SIG-M5 (cell line): Measurements from ENCODE around the gene TEDDM1.
"Not testable (repeated sequence)": the region's sequence is repeated elsewhere in the genome, so short reads cannot be mapped to it uniquely, and the experiment has no call there.

ENCODE experiments used
- DNase-seq: peaks from one replicate; lab custom pipeline; 2025; lab: John Stamatoyannopoulos, UW

Gene TEDDM1, protein sequence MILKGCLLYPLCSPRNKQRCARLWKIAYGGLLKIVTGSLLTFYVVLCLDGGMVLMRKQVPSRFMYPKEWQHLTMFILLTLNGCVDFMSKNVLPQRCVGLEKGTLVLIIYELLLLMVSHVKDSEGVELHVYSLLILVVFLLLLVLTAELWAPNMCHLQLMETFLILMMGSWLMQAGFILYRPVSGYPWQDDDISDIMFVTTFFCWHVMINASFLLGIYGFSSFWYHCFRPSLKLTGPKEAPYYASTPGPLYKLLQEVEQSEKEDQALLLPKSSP

DNA sequence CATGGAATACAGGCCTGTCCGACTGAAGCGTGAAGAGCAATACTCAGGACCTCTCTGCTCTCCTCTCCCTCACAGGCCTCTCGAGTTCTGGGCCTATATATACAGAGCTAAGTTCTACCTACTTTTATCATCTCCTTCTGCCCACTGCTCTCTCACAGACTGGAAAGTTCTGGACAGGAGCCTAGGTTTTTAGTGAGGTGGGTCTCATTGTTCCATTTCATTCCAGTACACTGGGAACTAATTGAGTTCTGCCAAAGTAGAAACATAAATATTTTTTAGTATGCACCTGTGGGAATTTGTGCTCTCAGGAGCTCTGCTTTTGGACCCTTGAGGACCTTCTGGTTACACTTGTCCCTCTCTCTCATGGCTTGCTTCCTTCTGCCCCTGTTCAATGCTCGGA, at the start of gene TEDDM1:
Gene TEDDM1, minus strand, starts transcription at position 101 of the 400 bp plus-strand sequence. CDS start 182 bp downstream, outside the sequence.
- DNase-seq: no peak

GRCh38 chr1:182450087-182450486, 49.6 kb upstream of the TEDDM1 start, which contains the start of gene RGSL1:
Gene RGSL1 (plus strand): TSS chr1:182450146. CDS start chr1:182450166, 20 bp downstream.
- DNase-seq: no peak

GRCh38 chr1:182447660-182448059, 47.2 kb upstream of the TEDDM1 start:
- DNase-seq: no peak

GRCh38 chr1:182447124-182447523, 46.7 kb upstream of the TEDDM1 start:
- not testable (repeated sequence) for DNase-seq

- peak; percentile 62 for DNase-seq
These were observed 45.7 kb upstream of the TEDDM1 start for GRCh38 chr1:182446033-182446669.

GRCh38 chr1:182444497-182444896, 44.0 kb upstream of the TEDDM1 start:
- no peak for DNase-seq

- DNase-seq: no peak
These were observed 41.9 kb upstream of the TEDDM1 start for GRCh38 chr1:182442333-182442732.

GRCh38 chr1:182441719-182442118, 41.3 kb upstream of the TEDDM1 start:
- DNase-seq: no peak

GRCh38 chr1:182438326-182438725, 37.9 kb upstream of the TEDDM1 start:
- no peak for DNase-seq

GRCh38 chr1:182433580-182433979, 33.1 kb upstream of the TEDDM1 start:
- no peak for DNase-seq

- no peak for DNase-seq
These were observed 30.8 kb upstream of the TEDDM1 start for GRCh38 chr1:182431278-182431677.

GRCh38 chr1:182430263-182431068, 30.0 kb upstream of the TEDDM1 start:
- DNase-seq: no peak

- no peak for DNase-seq
These were observed 27.6 kb upstream of the TEDDM1 start for GRCh38 chr1:182428043-182428442.

GRCh38 chr1:182426442-182427430, 26.3 kb upstream of the TEDDM1 start:
- DNase-seq: no peak

- no peak for DNase-seq
These were observed 15.3 kb upstream of the TEDDM1 start for GRCh38 chr1:182415789-182416188.

- no peak for DNase-seq
These were observed 13.5 kb upstream of the TEDDM1 start for GRCh38 chr1:182413969-182414368.

GRCh38 chr1:182413486-182413885, 13.0 kb upstream of the TEDDM1 start:
- no peak for DNase-seq

GRCh38 chr1:182410620-182411273, 10.3 kb upstream of the TEDDM1 start:
- no peak for DNase-seq

GRCh38 chr1:182410138-182410537, 9.7 kb upstream of the TEDDM1 start:
- DNase-seq: no peak

GRCh38 chr1:182408435-182409075, 8.1 kb upstream of the TEDDM1 start:
- DNase-seq: no peak
